ENCODE results near the gene FAR2.
A peak's percentile ranks its signal among the peaks of the same experiment; 100 is the strongest.
"Not testable (repeated sequence)": the region's sequence is repeated elsewhere in the genome, so short reads cannot be mapped to it uniquely, and the experiment has no call there.

The FAR2 gene

DNA sequence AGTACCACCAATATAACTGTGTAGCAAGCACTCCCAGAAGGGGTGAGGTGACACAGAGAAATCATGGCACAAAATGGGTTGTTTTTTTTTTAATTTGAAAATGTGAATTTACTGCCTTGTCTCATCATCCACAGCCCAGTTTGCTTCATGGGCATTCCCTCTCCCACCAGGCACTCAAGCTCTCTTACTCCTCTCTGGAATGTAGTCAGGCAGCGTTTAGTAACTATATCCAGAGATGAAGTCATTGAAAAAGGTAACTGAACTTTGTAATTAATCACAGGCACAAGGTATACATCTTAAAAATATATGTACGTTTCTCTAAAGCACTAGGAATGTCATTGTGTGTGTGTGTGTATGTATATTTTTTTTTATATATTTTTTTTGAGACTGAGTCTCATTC lies 91.4 kb downstream of the FAR2 start:
- DNase-seq: no peak

- DNase-seq: peak; percentile 62
Measured at GRCh38 chr12:29241821-29242591, 92.9 kb downstream of the FAR2 start.

DNA sequence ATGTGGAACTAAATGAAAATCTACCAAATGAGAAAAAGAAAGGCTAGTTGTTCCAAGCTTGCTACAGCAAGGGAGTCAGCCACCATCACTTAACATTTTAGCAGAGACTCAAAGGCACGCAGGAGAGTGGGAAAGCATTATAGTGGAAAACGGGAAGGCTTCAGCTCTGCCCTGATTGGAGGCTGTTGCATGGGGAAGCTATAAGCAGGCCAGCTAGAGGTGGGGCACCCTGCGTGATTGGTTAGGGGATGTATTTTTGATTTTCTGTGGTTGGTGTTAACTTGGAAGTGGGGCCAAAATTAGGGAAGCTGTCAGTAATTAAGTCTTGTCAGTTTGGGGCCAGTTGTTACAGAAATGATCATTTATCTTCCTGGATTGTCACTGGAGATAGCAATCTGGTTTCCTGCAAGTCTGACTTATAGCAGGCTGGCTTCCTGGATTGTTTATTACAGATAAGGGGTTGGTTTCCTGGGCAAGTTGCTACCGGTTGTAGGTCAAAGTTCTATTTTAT lies 93.9 kb downstream of the FAR2 start:
- no peak for DNase-seq

DNA sequence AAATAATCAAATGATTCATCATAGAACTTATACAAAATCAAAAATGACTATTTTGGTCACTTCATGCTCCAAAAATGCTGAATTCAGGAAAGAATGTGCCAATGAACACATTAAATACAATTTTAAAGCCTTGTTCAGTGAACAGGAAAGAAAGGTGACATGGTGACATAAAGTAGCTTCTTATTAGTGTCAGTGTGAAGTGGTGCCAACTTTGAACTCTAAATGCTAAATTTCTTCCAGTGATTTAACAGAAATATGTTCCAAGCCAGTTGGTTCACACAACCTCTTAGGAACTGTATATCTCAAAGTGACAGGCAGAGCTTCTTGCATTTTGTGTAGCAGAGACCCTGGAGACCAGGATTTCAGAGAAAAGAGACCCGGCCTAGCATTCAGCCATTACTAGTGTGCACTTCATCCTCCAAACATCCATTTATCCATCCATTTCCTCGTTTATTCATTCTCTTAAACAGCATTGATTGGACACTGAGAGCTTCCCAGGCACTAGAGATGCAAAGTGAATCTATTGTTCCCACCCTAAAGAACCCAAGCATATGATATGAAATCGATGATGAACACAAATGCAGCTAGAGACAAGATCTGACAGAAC lies 95.2 kb downstream of the FAR2 start:
- no peak for DNase-seq

DNA sequence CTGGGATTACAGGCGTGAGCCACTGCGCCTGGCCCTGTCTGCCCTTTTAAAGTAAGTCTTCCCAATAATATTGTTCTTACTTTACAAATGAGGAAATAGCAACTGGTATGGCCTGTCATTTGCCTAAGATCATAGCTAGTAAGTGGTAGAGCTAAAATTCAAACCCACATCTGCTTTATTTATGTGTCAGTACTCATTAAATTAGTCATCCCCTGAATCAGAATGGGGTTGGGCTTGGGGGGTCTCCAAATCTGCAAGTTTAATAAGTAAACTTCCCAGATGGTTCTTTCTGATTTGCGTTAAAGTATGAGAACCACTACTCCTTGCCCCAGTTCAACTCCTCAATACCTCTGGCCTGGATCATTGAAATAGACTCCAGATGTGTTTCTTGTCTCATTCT lies 96.2 kb downstream of the FAR2 start:
- peak; percentile 49 for DNase-seq

GRCh38 chr12:29249930-29250329 lies 100.9 kb downstream of the FAR2 start:
- DNase-seq: no peak

DNA sequence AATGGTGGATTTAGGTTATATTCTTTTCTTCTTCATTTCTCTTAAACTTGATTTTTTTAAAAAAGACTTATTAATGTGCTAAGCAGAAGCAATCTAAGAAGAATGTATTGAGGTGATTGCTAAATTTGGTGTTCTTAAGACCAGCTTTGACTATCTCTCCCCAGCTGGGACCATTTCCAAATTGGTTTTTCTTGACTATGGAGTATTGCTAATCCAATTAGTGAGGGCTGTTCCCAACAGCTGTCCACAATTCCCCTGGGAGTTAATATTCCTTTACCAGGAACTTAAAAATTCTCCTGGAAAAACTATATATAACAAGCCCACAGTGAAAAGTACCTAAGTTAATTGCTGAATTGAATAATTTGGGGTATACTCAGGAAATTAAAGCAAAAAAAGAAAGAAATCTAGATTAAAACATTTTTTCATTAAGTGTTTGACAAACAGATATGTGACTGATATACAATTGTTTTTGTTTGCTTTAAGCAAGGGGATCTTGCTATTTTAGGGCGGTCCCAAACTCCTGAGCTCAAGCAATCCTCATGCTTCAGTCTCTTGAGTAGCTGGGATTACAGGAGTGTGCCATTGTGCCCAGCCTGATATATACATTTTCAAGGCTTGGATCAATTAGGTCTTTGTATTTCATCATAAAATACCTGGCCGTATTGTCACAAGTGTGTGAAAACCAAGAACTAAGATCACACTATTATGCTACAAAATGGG lies 105.0 kb downstream of the FAR2 start:
- no peak for DNase-seq

- no peak for DNase-seq
Measured at GRCh38 chr12:29255042-29255441, 106.0 kb downstream of the FAR2 start.

GRCh38 chr12:29256598-29256997 lies 107.5 kb downstream of the FAR2 start:
- DNase-seq: no peak

- DNase-seq: not testable (repeated sequence)
Measured at GRCh38 chr12:29257687-29258086, 108.6 kb downstream of the FAR2 start.

DNA sequence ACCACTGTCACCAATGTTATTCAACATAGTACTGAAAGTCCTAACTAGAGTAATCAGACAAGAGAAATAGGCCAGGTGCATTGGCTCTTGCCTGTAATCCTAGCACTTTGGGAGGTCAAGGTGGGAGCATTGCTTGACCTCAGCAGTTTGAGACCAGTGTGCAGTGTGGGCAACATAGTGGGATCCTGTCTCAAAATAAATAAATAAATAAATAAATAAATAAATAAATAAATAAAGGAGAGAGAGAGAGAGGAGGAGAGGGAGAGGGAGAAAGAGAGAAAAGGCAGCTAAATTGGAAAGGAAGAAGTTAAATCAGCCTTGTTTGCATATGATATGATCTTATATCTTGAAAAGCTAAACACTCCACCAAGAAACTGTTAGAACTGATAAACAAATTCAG lies 115.3 kb downstream of the FAR2 start:
- no peak for DNase-seq

- DNase-seq: no peak
Measured at GRCh38 chr12:29269706-29270408, 120.8 kb downstream of the FAR2 start.

GRCh38 chr12:29270446-29270845 lies 121.4 kb downstream of the FAR2 start:
- DNase-seq: no peak

- no peak for DNase-seq
Measured at GRCh38 chr12:29273178-29273843, 124.2 kb downstream of the FAR2 start.

- no peak for DNase-seq
Measured at GRCh38 chr12:29275834-29276233, 126.8 kb downstream of the FAR2 start.

- peak; percentile 56 for DNase-seq
Measured at GRCh38 chr12:29277231-29277630, 128.2 kb downstream of the FAR2 start.

DNA sequence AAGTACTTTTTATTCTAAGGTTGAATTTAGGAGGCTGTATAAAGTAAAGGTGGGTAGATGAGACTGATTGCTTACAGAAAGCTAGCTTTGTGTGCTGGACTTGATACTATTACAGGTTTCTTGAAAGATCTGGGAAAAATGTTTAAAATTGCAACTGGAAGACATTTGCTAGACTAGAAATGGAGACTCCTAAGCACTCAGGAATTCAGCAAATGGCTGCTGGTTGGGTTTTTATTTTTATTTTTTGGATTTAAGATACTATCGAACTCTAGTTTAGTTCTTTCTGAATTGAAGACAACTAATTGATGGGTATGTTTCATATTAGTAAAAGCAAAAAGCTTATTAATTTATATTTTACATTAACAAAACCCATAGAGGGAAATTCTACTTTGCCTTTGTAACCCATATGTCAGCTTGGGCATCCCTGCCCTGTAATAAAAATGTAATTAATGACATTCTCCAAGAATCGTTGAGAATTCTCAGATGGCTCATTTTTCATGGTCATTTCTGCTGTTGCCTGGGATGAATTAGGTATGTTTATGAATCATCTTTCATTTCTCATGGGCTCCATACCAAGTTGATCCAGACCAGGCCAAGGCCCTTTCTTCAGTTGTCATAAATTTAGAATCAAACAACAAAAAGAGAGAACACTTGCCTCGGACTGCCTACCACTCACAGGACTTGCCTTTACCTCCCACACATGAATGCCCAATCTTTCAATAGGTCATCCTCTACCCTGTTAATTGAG lies 129.8 kb downstream of the FAR2 start:
- peak; percentile 71 for DNase-seq

DNA sequence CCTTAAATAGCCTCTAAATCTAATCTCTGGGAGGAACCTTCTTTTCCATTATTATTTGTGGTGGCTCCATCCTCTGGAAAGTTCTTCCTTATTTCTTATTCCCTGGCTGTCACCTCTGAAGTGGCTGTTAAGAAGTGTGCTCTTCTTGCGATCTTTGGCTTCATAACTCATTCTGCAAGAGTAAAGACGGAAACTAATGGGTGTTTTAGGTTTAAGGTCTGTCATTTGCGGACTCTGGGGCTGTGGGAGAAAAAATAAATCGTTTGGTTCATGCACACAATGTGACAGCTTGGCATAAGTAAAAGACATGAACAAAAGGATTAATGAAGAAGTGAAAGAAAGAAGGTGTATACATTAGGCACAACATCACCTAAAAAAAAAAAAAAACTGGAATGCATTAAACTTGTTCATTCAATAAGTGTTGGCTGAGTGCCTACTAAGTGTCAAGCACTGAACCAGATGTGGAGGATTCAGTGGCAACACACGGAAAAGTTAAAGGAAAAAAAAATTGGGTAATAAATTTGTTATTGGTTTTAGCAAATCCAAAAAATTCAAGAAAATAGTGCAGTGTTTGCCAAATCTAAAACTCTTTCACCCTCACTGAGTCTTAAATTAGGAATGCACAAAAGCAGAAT lies 132.4 kb downstream of the FAR2 start:
- peak; percentile 8 for DNase-seq

DNA sequence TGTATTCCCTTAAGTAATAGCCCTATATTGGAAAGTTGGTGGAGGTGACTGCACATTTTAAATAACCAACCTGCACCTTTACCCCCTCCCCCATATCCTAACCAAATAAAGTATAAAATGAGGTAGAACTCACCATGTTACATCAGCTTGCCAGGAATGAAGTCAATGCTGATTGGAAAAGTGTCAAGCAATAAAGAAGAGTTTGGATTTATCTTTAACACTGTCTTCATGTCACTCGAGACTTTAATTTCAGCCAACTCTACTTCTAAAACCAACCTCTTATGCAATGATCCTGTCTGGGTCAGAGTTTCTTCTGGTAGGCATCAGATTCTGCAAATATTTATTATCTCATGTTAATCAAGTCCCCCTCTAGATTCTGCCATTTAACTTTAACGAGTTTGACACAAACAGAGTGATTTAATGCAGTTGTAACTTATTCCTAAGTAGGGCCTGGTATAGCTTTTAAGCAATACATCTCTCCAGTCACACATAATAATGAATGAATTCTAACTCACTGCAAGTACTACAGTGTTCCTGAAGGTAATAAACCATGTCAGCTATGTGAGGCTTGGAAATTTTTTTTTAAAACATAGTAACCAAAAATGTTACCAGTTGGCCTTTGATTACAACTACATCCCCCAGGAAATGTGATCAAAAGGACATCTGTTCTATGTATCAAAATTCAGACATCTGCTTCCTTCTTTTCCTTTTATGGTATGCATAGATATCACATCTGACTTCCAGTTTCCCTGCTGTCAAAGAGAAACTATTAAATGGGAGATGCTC lies 133.1 kb downstream of the FAR2 start:
- DNase-seq: peak; percentile 53

- peak; percentile 54 for DNase-seq
Measured at GRCh38 chr12:29283969-29284700, 135.1 kb downstream of the FAR2 start.

All from fibroblast of skin of right quadriceps (primary cell).